HG02852 (cell line): ENCODE measurements around the gene LRRC71.

Experiments
- ATAC-seq: cut with Tn5 transposase; IDR thresholded peaks from one replicate; pipeline ENCODE4 v1.9.1; 2021; ENCODE audit warnings: mild to moderate bottlenecking, moderate library complexity; ENCODE audit not compliant: unreplicated experiment

Gene LRRC71

DNA sequence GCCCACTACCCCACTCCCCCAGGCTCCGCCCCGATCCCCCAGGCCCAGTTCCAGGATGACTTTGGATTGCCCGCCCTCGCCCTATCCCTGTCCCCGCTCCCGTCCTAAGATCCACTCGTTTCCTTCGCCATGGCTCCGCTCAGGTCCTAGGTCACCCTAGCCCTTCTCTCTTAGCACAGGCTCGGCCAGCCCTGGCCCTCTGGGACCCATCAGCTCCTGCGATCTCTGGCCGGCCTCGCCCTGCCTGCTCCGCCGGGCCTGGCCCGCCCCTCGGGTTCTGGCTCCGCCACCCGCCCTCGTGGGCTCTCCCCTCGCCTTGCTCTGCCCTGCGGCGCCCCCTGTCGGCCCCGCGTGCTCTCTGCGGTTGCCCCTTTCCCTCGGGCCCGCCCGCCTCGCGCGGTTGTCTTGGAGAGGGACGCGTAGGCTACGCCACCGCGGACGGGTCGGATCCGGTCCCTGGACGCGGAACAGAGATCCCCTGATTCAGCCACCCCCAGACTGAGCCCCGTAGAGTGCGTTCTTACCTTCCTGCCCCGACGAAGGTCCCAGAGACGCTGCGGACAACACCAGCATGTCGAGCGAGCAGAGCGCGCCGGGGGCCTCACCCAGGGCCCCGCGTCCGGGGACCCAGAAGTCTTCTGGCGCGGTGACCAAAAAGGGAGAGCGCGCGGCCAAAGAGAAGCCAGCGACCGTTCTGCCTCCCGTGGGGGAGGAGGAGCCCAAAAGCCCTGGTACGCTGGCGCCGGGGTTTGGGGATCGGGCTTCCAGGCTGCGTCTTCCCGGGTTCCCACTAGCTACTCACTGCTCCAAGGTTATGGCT, at the start of gene LRRC71:
LRRC71 (plus strand) TSS at position 400 of the 820 bp plus-strand sequence; CDS start at position 572, 172 bp downstream.
- no peak for ATAC-seq

DNA sequence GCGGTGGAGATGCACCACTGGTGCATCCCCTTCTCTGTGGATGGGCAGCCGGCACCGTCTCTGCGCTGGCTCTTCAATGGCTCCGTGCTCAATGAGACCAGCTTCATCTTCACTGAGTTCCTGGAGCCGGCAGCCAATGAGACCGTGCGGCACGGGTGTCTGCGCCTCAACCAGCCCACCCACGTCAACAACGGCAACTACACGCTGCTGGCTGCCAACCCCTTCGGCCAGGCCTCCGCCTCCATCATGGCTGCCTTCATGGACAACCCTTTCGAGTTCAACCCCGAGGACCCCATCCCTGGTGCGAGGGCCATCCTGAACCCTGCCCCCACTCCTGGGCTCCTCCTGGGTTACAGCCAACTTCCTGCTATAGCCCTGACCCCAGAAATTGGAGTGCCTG, 46.8 kb upstream of the LRRC71 start:
- ATAC-seq: no peak

DNA sequence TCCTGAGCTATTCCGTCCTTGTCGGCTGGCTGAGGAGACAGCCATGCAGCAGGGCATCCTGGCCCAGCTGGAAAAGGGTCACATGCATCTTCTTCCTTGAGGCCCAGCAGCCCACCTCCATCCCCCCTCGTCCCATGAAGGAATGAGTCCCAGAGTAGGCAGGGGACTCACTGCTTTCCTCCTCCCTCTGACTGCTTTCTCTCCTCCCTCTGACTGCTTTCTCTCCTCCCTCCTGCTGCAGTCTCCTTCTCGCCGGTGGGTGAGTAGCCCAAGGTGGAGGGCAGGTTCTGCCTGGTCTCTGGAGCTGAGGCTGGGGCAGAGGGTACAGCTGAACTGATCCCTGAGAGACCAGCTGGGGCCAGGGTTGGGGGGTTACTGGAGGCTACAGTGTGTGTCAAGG, 46.3 kb upstream of the LRRC71 start:
- no peak for ATAC-seq

DNA sequence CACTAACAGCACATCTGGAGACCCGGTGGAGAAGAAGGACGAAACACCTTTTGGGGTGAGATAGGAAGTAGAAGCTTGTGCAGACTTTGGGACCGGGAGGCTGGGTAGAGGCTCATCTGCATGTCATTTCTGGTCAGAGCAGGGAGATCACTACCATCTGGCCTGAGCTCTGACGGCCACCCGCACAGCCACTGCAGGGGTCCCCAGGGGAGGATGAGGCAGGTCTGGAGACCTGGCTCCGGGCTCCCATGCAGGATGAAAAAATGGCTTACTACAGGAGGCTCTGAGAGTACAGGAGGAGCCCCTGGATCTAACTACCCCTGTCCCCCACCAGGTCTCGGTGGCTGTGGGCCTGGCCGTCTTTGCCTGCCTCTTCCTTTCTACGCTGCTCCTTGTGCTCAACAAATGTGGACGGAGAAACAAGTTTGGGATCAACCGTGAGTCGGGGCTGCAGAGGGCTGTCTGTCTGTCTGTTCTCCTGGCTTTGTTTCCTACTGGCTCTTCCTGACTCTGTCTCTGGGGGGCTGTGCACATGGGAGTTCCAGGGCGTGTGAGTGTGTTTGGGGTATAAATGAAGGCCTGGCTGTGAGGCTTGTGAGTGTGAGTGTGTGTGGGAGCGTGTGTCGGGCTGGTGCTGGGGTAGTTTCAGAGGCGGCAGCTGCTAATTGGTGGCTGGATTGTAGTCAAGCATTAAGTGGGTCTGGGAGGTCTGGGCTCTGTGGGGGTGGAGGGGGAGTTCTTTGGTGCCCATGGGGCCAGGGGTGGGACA, 45.7 kb upstream of the LRRC71 start:
- ATAC-seq: no peak

DNA sequence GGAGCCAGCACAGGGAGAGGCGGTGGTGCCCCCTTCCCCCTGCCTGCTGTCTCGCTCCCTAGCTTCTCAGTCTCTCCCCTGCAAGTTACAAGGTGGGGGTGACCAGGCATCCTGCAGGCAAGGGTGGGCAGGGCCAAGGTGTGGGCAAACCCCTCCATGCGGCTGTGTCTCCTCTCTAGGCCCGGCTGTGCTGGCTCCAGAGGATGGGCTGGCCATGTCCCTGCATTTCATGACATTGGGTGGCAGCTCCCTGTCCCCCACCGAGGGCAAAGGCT, 45.2 kb upstream of the LRRC71 start:
- no peak for ATAC-seq

DNA sequence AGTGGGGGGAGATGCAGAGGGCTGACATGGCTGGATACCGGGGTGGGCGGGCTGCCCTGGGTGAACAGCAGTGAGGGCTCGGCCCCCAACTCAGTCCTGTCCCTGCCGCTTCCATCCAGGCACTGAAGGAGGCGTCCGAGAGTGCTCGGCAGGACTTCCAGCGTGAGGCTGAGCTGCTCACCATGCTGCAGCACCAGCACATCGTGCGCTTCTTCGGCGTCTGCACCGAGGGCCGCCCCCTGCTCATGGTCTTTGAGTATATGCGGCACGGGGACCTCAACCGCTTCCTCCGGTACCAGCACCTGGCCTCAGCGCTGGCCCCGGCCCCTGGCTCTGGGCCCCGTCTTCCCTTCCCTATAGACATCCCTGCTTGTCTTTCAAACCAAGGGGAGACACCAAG, 44.2 kb upstream of the LRRC71 start:
- ATAC-seq: no peak

DNA sequence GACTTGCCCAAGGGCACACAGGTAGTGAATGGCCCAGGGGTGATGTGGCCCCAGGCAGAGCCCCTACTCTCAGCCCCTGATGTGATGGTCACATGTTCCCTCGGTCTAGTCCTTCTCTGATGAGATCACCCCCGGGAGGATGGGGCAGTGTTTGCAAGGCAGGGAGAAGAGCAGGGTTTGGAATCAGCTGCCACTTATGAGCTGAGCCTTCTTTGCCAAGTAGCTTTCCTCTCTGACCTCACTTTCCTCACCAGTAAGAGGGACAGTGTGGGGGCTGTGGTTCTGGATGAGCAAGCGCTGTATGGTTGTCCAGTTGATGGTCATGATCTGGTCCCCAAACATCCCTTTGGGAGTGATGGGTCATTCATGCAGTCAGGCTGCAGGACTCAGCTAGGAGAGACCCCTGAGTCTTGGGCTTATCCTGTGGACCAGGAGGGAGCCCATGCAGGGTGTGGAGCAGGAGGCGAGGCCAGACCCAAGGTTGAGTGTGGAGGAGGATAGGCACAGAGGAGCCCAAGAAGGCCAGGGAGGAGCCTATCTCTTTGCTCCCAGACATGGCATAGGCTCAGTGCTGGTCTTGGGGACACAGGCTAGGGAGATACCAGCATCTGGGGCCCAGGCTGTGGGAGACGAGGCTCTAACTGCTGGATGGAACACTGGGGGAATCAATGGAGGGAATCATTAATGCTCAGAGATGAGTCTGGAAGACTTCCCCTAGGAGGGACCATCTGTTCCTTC, 42.8 kb upstream of the LRRC71 start:
- no peak for ATAC-seq

DNA sequence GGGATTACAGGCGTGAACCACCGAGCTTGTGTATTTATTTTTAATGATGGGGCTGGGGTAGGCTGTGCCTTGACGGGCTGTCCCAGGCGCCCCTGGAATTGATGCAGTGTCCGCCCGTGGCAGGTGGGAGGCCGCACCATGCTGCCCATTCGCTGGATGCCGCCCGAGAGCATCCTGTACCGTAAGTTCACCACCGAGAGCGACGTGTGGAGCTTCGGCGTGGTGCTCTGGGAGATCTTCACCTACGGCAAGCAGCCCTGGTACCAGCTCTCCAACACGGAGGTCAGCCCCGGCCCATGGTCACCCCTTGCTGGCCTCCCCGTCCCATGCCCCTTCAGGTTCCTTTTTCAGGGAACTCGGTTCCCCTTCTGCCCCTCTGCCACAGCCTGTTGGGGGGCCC, 40.6 kb upstream of the LRRC71 start:
- ATAC-seq: no peak

DNA sequence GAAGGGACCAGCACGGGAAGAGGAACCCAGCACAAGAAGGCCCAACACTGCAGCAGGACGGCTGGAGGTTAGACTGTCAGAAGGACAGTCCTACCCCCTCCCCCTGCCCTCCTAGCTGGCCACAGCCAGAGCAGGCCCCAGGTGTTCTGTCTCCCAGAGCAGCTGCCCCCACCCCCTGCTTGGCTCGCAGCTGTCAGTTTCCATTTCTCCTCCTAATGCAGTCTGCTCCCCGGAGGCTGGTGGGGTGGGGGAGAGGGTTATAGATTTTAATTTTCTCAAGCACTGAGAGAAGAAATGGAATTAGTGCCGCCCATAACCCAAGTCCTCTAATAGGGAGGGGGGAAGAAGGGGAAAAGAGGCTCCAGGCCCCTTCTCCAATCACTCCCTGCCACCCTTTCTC, 40.0 kb upstream of the LRRC71 start:
- ATAC-seq: no peak

DNA sequence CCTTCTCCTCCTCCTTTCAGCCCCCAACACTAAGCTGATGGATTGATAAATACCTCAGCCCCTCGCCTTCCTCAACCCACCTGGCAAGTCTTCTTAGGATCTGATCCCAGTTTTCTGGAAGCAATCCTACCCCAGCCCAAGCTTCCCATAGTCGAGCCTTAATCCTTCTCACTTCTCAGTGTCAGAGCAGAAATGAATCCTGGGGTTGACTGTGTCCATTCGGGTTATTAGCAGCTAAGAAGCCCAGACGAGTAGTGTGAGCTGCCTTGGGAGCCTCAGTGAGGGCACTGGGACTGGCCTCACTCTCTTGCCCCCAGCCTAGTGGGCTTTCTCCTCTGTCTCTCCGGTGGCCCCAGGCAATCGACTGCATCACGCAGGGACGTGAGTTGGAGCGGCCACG, 39.3 kb upstream of the LRRC71 start:
- ATAC-seq: no peak

DNA sequence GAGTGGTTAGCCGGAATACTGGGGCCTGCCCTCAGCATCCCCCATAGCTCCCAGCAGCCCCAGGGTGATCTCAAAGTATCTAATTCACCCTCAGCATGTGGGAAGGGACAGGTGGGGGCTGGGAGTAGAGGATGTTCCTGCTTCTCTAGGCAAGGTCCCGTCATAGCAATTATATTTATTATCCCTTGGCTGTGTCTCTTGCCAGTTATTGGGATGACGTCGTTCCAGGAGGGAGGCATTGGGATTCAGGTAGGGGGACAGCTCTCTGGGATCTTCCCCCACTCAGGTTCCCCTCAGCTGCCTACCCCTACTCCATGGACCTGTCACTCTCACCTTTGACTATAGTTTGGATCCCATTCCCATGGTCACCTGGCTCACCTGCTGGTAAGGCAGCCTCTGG, 38.8 kb upstream of the LRRC71 start:
- no peak for ATAC-seq

DNA sequence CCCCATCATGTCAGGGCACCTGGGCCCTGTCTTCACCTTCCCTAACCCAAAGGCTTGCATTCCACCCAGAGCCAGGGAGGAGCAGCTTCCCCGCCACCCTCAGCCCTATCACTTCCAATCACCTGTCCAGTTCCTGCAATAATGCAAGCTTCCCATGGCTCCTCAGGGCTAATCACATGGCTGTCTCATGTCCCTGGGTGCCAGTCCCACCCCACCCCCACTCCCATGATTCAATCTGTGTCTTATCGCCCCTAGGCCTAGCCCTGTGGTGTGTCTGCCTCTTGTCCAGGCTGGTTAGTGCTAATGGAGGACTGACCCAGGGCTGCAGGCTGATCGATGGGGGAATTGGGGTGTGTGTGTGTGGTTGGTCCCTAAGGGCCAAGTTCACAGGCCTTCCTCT, 37.9 kb upstream of the LRRC71 start:
- no peak for ATAC-seq

DNA sequence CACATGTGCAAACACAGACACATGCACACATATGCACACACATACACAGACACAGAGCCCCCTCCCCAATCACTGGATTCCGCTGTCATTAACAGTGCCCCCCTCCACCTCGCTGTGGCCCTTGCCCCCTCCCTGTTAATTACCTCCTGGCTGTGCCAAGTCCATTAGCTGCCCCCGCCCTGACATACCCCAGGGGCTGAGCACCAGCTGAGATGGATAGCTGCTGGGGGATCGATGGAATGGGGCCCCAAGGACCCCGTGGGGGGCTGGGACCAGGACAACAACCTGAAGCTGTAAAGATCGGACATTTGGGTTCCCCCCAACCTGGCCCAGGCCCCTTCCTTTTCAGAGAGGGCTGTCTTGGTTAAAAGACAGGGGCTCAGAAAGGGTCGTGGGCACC, 36.5 kb upstream of the LRRC71 start:
- no peak for ATAC-seq

DNA sequence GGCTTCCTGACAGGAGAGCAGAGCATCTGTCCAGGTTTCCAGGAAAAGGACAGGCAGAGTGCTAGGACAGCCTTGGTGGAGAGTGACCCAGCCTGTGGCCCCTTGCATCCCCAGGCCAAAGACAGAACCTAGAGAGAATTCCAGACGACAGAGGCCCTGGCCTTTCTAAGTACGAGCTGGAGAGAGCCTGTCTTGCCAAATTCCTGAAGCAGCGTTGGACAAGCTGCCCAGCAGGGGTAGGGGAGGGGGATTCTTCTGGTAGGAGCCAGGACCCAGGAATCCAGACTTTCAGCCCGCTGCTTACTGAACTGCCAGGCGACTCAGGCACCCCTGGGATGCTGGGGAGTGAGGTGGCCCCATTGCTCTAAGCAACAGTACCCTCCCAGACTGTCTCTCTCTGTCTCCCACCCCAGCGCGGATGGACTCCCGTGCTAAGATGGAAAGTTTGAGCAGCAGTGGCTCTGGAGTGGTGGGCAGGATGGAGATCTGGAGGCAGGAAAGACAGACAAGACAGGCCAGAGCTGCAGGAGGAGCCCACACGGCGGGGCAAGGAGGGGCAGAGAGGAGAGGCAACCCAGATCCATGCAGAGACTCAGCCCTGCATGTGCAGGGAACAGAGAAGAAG, 35.8 kb upstream of the LRRC71 start:
- ATAC-seq: no peak

DNA sequence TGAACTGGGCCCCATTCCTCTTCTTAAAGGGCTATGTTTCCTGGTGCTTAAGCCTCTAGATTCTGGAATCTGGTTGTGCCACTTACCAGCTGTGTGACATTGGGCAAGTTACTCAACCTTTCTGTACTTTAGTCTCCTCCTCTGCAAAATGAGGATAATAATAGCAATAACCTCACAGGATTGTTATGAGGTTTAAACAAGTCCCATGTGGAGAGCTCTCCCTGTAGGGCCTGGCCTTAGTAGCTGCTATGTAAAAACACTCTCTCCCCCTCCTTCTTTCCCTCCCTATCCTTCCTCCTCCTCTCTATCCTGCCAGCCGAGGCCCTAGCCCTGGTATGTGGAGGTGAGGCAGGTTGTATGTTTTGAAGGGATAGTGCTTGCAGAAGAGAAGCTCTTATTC, 35.1 kb upstream of the LRRC71 start:
- no peak for ATAC-seq

DNA sequence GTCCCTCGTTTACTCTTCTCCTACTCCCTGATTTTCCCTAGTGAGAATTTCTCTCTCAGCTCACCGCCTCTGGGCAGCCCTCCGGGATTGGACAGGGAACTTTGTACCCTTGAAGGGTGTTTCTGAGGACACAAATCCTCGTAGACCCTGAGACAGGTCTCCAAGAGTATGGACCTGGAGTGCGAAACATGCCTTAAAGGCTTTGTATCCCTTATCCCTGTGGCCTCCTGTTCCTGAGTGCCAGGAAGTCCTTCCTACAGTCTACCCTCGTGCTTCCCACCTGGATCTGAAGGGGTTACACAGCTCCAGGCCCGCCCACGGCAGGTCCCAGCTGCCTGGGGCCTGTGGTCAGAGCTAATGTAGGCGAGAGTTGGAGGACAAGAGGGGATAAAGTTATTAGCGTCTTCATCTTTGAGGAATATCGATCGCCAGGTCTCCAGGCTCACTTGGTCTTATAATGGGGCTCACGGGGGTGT, 34.5 kb upstream of the LRRC71 start:
- ATAC-seq: no peak

DNA sequence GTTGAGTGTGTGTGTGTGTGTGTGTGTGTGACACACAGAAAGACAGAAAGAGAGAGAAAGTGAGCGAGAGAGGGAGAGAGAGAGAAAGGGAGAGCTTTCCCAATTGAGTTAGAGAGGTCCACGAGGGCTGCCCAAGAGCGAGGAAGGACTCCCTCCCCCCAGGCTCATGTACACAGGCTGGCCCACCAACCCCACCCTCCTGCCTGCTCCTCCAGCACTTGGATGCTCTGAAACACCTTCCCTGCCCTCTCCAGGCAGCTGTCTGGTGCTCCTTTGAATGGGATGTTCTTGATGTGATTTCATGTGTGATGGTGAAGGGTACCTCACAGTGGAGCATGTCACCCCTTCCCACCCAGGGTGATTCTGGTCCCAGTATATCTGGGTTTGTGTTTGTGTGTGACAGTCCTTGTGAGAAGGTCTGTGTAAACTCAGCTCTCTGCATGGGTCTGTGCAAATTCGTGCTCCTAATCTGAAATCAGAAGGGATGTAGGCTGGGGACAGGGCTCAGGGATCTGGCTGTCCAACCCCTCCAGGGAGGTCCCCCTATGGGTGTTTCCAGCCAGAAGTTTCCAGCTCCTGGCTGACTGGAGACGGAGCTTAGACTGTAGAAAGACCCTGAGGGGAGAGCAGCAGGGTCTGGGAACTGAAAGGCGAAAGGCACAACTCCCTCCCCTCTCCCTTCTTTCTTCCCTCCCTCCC, 33.7 kb upstream of the LRRC71 start:
- no peak for ATAC-seq

DNA sequence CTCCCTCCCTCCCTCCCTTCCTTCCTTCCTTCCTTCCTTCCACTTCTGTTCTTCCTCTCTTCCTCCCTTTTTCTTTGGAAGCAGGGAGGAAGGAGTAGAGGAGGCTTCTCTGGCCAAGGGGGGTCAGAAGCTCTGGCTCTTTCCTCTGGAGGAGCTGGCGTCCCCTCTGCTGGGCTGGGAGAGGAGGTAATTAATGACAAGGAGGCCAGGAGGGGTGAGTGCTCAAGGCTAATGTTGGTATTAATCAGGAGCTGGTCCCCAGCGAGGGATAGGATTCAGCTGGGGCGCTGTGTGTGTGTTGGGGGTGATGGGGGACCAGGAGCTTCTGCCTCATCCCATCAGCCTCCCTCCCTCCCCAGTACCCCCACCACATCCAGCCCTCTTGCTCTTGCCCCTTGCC, 33.1 kb upstream of the LRRC71 start:
- no peak for ATAC-seq

DNA sequence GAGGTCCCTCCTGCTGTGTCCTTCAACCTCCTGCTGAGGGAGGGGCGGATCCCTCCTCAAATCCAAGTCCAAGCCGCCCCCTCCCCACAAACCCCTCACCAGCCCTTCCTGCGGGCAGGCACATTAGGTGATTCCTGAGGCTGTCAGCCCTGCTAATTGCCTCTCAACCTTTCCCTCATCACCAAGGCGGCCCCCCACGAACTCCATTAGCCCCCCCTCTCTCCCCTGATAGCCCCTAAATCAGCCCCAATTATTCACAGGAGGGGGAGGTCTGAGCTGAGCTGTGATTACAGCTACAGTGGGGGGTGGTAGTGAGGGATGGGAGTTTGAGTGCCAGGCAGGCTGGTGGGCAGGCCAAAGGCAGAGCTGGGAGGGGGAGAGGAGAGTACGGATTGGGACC, 32.7 kb upstream of the LRRC71 start:
- ATAC-seq: no peak

DNA sequence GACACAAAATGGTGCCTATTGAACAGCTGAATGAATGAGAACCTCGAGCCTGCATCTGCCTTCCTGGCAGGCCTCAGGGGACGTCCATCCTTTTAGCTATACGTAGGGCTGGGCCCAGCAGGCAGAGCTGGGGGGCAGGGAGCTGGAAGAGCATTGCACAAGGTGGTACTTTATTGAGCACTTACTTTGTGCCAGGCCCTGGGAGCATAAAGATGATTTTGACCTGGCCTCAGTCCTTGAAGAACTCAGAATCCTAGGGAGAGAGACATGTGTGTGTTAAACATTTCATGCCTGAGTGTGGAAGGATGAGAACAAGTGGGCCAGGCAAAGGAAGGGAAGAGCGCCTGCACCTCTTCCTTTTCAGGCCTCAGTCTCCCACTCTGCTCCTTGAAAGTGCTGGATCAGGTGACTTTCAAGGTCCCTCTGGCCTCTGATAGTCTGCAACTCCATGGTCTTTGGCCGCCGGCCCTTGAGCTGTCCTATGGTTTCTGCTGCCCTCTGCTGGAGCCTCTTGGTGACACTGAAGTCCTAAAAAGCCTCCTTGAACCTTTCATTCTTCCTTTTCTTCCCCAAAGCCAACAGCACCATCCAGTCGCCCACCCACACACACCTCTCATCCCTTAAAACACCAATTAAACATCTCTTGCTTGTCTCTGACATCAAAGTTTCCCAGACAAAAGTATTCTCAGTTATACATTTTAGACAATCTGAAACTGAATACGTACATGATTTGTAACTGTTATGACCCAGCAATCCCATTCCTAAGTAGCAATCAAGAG, 30.4 kb upstream of the LRRC71 start:
- no peak for ATAC-seq
